HG02759 (cell line): ENCODE results near the gene RABIF.
"Not testable (repeated sequence)": the region's sequence is repeated elsewhere in the genome, so short reads cannot be mapped to it uniquely, and the experiment has no call there.

Experiments used
- ATAC-seq: cut with Tn5 transposase; IDR thresholded peaks from one replicate; pipeline ENCODE4 v1.9.1; 2021; ENCODE audit warnings: mild to moderate bottlenecking, moderate library complexity; ENCODE audit not compliant: unreplicated experiment

Gene RABIF

DNA sequence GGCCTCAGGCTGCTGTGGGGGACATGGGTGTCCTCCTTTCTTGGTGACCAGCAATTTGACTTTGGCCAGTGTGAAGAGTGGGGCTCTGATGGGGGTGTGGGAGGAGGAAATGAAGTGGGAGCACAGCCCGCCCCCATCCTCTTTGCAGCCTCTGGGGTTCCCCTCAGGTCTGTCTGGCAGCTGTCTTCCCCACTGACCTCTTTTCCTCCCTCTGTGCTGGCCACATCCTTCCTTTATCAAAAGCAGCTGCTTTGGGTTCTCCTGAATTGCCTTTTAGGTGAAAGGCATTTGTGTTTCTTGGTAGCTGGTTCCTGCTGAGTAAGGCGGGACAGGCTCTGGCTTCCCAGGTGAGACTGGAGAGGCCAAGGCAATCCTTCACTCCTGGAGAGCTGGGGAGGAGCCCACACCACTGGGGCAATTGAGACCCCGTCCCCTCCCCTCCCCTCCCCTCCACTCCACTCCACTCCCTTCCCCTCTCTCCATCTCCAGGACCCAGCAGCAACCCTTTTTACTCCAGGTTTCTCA, 53.3 kb downstream of the RABIF start:
- no peak for ATAC-seq

DNA sequence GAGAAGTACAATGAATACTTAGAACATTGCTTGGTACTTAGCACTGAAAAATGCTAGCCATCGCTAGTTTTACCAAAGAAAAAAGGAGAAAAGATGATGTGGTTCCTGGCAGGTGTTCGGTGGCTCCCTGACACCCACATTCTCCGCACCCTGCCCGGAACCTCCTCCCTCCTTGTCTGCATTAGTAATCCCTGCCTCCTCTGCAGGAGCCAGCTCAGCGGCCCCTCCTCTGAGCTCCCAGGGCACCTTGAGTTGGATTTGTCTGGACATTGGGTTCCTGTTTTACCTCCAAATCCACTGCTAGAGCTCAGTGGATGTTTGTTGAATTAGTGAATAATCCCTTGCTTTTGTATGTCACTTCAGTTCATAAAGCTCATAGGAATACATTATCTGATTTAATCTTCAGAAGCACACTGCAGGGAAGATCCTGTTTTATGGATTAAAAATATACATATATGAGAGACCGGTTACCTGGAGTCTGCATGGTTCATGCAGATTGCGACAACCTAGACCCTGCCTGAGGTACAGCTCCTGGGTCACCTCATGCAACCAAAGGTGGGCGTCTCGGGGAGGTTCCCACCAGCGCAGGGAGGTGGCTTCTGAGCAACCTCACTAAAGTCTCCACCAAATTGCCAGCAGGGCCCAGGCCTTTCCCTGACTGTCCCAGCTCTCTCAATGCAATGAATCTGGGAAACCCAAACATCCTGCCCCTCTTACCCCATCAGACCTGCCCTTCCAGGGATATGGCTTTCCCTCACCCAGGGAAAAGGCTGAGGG, 54.0 kb downstream of the RABIF start:
- no peak for ATAC-seq

DNA sequence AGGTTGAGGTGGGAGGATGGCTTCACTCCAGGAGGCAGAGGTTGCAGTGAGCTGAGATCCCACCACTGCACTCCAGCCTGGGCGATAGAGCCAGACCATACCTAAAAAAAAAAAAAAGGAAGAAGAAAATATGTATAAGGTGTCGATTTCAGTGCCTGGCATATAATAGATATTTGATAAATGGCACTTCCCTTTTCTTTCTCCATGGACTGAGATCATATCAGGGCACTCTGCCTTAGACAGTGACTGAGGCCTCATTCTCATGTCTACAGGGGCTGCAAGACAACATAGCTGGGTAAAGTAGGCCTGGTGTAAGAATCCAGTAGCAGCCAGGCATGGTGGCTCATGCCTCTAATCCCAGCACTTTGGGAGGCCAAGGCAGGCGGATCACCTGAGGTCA, 57.0 kb downstream of the RABIF start:
- no peak for ATAC-seq

DNA sequence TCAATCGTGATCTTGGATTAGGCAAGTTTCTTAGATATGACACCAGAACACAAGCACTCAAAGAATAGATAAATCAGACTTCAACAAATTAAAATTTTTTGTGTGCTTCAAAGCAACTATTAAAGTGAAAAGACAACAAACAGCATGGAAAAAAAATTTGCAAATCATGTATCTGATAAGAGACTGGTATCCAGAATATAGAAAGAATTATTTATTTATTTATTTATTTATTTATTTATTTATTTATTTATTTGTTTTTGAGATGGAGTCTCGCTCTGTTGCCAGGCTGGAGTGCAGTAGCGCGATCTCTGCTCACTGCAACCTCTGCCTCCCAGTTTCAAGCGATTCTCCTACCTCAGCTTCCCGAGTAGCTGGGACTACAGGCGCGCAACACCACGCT, 59.7 kb downstream of the RABIF start:
- not testable (repeated sequence) for ATAC-seq
